ENCODE measurements around the gene GPS1. TPM values are rescaled to one million over a fixed set of nuclear protein-coding genes. Genes with fewer than 3 reads are reported as not detected.

Gene GPS1
- total and polyA plus RNA-seq, 9 of the 15 experiments (the other 6 are each of a cell fraction or from before 2014, with no cell fraction given) = 3.1 to 167 (median 69.9) TPM

- TF ChIP-seq ETS2 (tag; IDR thresholded peaks at IDR 0.05; ENCODE audit: borderline replicate concordance, poor library complexity, severe bottlenecking) (no peak), RAD21 (CRISPR knock-in tag; conservative IDR thresholded peaks at IDR 0.05 in 1 of 2, IDR thresholded peaks at IDR 0.05 in 1 of 2) (no peak), GATAD2B (IDR thresholded peaks at IDR 0.05; ENCODE audit: borderline replicate concordance) (no peak), PYGO2 (tag; IDR thresholded peaks at IDR 0.05) (no peak), FOXP4 (CRISPR knock-in tag; IDR thresholded peaks at IDR 0.05; ENCODE audit: borderline replicate concordance) (no peak), CUX1 (CRISPR knock-in tag; IDR thresholded peaks at IDR 0.05) (no peak), ZBTB1 (CRISPR knock-in tag; IDR thresholded peaks at IDR 0.05; ENCODE audit: borderline replicate concordance, low read depth) (no peak), L3MBTL2 (IDR thresholded peaks at IDR 0.05) (no peak), PRPF4 (IDR thresholded peaks at IDR 0.05; ENCODE audit: insufficient read depth, low read depth, low read length, poor library complexity, severe bottlenecking) (no peak), SUPT5H (IDR thresholded peaks at IDR 0.05) (peak; percentile 41; the same call in 1 of the 2 replicates), SIRT6 (IDR thresholded peaks at IDR 0.05; ENCODE audit: low read depth, low read length) (no peak), TCF15 (CRISPR knock-in tag; IDR thresholded peaks at IDR 0.05) (no peak), UBTF (IDR thresholded peaks at IDR 0.05; ENCODE audit: borderline replicate concordance in 1 of 2, low read depth in 2 of 2, low read length in 2 of 2) (no peak), POLR2G (IDR thresholded peaks at IDR 0.05; ENCODE audit: low read depth, low read length) (peak; percentile 41), LCOR (CRISPR knock-in tag; IDR thresholded peaks at IDR 0.05) (no peak), BRF1 (IDR thresholded peaks at IDR 0.05; ENCODE audit: borderline replicate concordance, extremely low read depth, insufficient read length) (no peak), E2F3 (CRISPR knock-in tag; IDR thresholded peaks at IDR 0.05) (no peak)
Measured at GRCh38 chr17:82084373-82085030, 32.8 kb downstream of the GPS1 start (continued).

Measured in K562 (cell line).